Measurements from ENCODE around the gene SH3BP5. TPM values are rescaled to one million over a fixed set of nuclear protein-coding genes. Genes with fewer than 3 reads are reported as not detected.
"Not testable (repeated sequence)": the region's sequence is repeated elsewhere in the genome, so short reads cannot be mapped to it uniquely, and the experiment has no call there.

The SH3BP5 gene
- total RNA-seq, 4 donors from 2014 or later: 60.2 to 90.4 (median 82.0) TPM

- intact Hi-C loops (cut with DNase I): no loop called here
- TF ChIP-seq CTCF (IDR thresholded peaks at IDR 0.05) (no peak), POLR2A (IDR thresholded peaks at IDR 0.05) (no peak)
Observed at GRCh38 chr3:15360788-15361493, 28.6 kb upstream of the SH3BP5 start.

GRCh38 chr3:15359677-15360397 is 27.5 kb upstream of the SH3BP5 start:
- Histone ChIP-seq H3K27ac (peak overlapping the region in 1 of 3 donors; percentile 46), H3K4me3 (replicated peaks in 1 of 3) (no peak overlapping the region), H3K27me3 (no peaks in the 10 kb centered on the region), H3K4me1 (peaks cover 11 to 26% of the 10 kb centered on the region in 2 donors), H3K9me3 (no peaks in the 10 kb centered on the region), H3K36me3 (no peaks in the 10 kb centered on the region)
- DNase-seq: no peak
- TF ChIP-seq CTCF (IDR thresholded peaks at IDR 0.05) (no peak), POLR2A (IDR thresholded peaks at IDR 0.05) (no peak)
- intact Hi-C loops (cut with DNase I): no loop called here
- 83 to 88% methylated on average over 6 of the region's 6 CpGs for WGBS, 2 donors

More at GRCh38 chr3:15360788-15361493, 28.6 kb upstream of the SH3BP5 start:
- peaks cover 11 to 26% of the 10 kb centered on the region in 2 donors for H3K4me1 ChIP-seq
- no peaks in the 10 kb centered on the region for H3K36me3 ChIP-seq
- no peaks in the 10 kb centered on the region for H3K9me3 ChIP-seq
- H3K4me3 ChIP-seq (replicated peaks in 1 of 3): no peak overlapping the region
- H3K27ac ChIP-seq: peak overlapping the region; percentile 11 to 70 (median 46)
- WGBS, 2 donors: 50 to 52% methylated on average over 1 of the region's 1 CpG
- H3K27me3 ChIP-seq: no peaks in the 10 kb centered on the region
- DNase-seq: no peak

GRCh38 chr3:15356651-15357061 is 24.3 kb upstream of the SH3BP5 start:
- H3K36me3 ChIP-seq; H3K9me3 ChIP-seq; H3K27ac ChIP-seq; H3K27me3 ChIP-seq; intact Hi-C loops (cut with DNase I); DNase-seq; H3K4me3 ChIP-seq (replicated peaks in 1 of 3): not testable (repeated sequence)
- WGBS, 2 donors: 70 to 74% methylated on average over 5 of the region's 5 CpGs
- H3K4me1 ChIP-seq: peaks cover 4 to 15% of the 10 kb centered on the region in 2 donors

GRCh38 chr3:15356176-15356575 is 23.8 kb upstream of the SH3BP5 start:
- Histone ChIP-seq H3K27me3 (no peaks in the 10 kb centered on the region), H3K27ac (no peak overlapping the region), H3K4me1 (peaks cover 0 to 10% of the 10 kb centered on the region in 2 donors), H3K9me3 (no peaks in the 10 kb centered on the region), H3K4me3 (replicated peaks in 1 of 3) (no peak overlapping the region), H3K36me3 (no peaks in the 10 kb centered on the region)
- WGBS, 2 donors: 73 to 83% methylated on average over 2 of the region's 2 CpGs
- no peak for TF ChIP-seq CTCF (IDR thresholded peaks at IDR 0.05)
- TF ChIP-seq POLR2A (IDR thresholded peaks at IDR 0.05): no peak
- intact Hi-C loops (cut with DNase I): no loop called here
- DNase-seq: no peak

- H3K36me3 ChIP-seq: no peaks in the 10 kb centered on the region
- H3K4me3 ChIP-seq (replicated peaks in 1 of 3): no peak overlapping the region
- TF ChIP-seq CTCF (IDR thresholded peaks at IDR 0.05) (no peak), POLR2A (IDR thresholded peaks at IDR 0.05) (no peak)
- H3K27ac ChIP-seq: no peak overlapping the region
- no peak for DNase-seq
- intact Hi-C loops (cut with DNase I): no loop called here
- H3K4me1 ChIP-seq: no peaks in the 10 kb centered on the region
- no peaks in the 10 kb centered on the region for H3K27me3 ChIP-seq
- no peaks in the 10 kb centered on the region for H3K9me3 ChIP-seq
- 97 to 100% methylated on average over 1 of the region's 1 CpG for WGBS, 2 donors
Observed at GRCh38 chr3:15355086-15355485, 22.7 kb upstream of the SH3BP5 start.

All from thyroid gland (tissue), 4 donors.